Neural cell (in vitro differentiated cells): ENCODE data around the gene WDR74. TPM values are rescaled to one million over a fixed set of nuclear protein-coding genes. Genes with fewer than 3 reads are reported as not detected.

Source experiments
- H2AFZ ChIP-seq: fragments of 200-600, 300-800 bp; sonication (generic), shearing (Covaris generic); 2 replicates; pipeline ENCODE4 v1.6.0; 2014; ENCODE audit warnings: low read depth, mild to moderate bottlenecking, antibody characterized with exemption, low read length, moderate library complexity
- H3F3A ChIP-seq: fragments of 200-600 bp; shearing (Covaris generic); 2 replicates; pipeline ENCODE4 v1.6.1; 2016; ENCODE audit warnings: mild to moderate bottlenecking, moderate library complexity, mixed read lengths, antibody characterized with exemption, low read length; ENCODE audit not compliant: insufficient read depth, poor library complexity, severe bottlenecking
- H3K27ac ChIP-seq: fragments of 200-600, 300-800 bp; sonication (generic), shearing (Covaris generic); 2 replicates; pipeline ENCODE4 v1.5.1; 2014; ENCODE audit warnings: mild to moderate bottlenecking, low read length, moderate library complexity
- H3K27me3 ChIP-seq: fragments of 300-800, 200-600 bp; sonication (generic), shearing (Covaris generic); 2 replicates; pipeline ENCODE4 v1.6.0; 2014; ENCODE audit warnings: mild to moderate bottlenecking, low read depth, low read length, moderate library complexity; ENCODE audit not compliant: insufficient read depth
- H3K36me3 ChIP-seq: fragments of 300-800, 200-600 bp; sonication (generic), shearing (Covaris generic); 2 replicates; pipeline ENCODE4 v1.5.1; 2014; ENCODE audit warnings: mild to moderate bottlenecking, antibody characterized with exemption, low read length, moderate library complexity; ENCODE audit not compliant: insufficient read depth
- H3K4me2 ChIP-seq: fragments of 300-800, 200-600 bp; sonication (generic), shearing (Covaris generic); 2 replicates; pipeline ENCODE4 v1.6.0; 2014; ENCODE audit warnings: mild to moderate bottlenecking, low read length
- H3K4me3 ChIP-seq: fragments of 300-800, 200-600 bp; sonication (generic), shearing (Covaris generic); 2 replicates; pipeline ENCODE4 v1.5.1; 2014; ENCODE audit warnings: mild to moderate bottlenecking, low read length, moderate library complexity
- H3K79me2 ChIP-seq: fragments of 200-600 bp; shearing (Covaris generic); replicated peaks from 2 replicates; pipeline ENCODE4 v1.6.0; 2014; ENCODE audit warnings: mild to moderate bottlenecking, low read length, moderate library complexity; ENCODE audit not compliant: insufficient read depth
- H3K9ac ChIP-seq: fragments of 300-800, 200-600 bp; sonication (generic), shearing (Covaris generic); 2 replicates; pipeline ENCODE4 v1.6.1; 2016; ENCODE audit warnings: mild to moderate bottlenecking, low read length, mixed read lengths
- H3K9me2 ChIP-seq: fragments of 200-600 bp; shearing (Covaris generic); 2 replicates; pipeline ENCODE4 v1.6.1; 2016; ENCODE audit warnings: mild to moderate bottlenecking, low read length, mixed read lengths; ENCODE audit not compliant: insufficient read depth
- H3K9me3 ChIP-seq: fragments of 200-600, 300-800 bp; sonication (generic), shearing (Covaris generic); 2 replicates; pipeline ENCODE4 v1.6.1; 2016; ENCODE audit warnings: mild to moderate bottlenecking, mixed run types, low read length, moderate library complexity, mixed read lengths
- H4K20me1 ChIP-seq: fragments of 200-600 bp; shearing (Covaris generic); 2 replicates; pipeline ENCODE4 v1.6.1; 2016; ENCODE audit warnings: mild to moderate bottlenecking, mixed run types; ENCODE audit not compliant: insufficient read depth
- EP300 ChIP-seq: fragments of 450-650 bp; conservative IDR thresholded peaks from 2 replicates; pipeline ENCODE4 v1.6.1; 2014; ENCODE audit warnings: antibody characterized with exemption, mild to moderate bottlenecking, moderate library complexity; ENCODE audit not compliant: poor library complexity, severe bottlenecking
- EZH2 ChIP-seq: fragments of 200-600, 300-800 bp; shearing (Covaris generic), sonication (generic); IDR thresholded peaks from 2 replicates; pipeline ENCODE4 v1.6.1; 2014; ENCODE audit warnings: antibody characterized with exemption, low read length, borderline replicate concordance, mild to moderate bottlenecking; ENCODE audit not compliant: insufficient read depth, poor library complexity, severe bottlenecking
- MXI1 ChIP-seq: fragments of 450-650 bp; conservative IDR thresholded peaks from 2 replicates; pipeline ENCODE4 v1.6.1; 2014; ENCODE audit warnings: antibody characterized with exemption, mild to moderate bottlenecking; ENCODE audit not compliant: poor library complexity, severe bottlenecking
- POLR2AphosphoS5 ChIP-seq: IDR thresholded peaks from 2 replicates; pipeline ENCODE4 v1.6.1; 2012
- RAD21 ChIP-seq: fragments of 450-650 bp; conservative IDR thresholded peaks from 2 replicates; pipeline ENCODE4 v1.6.1; 2014; ENCODE audit warnings: antibody characterized with exemption, mild to moderate bottlenecking, moderate library complexity
- SMC3 ChIP-seq: fragments of 450-650 bp; conservative IDR thresholded peaks from 2 replicates; pipeline ENCODE4 v1.6.1; 2014; ENCODE audit warnings: antibody characterized with exemption, mild to moderate bottlenecking, moderate library complexity; ENCODE audit not compliant: poor library complexity
- TAF1 ChIP-seq: IDR thresholded peaks from 2 replicates; pipeline ENCODE4 v1.6.1; 2012; ENCODE audit warnings: low read depth
- polyA plus RNA-seq: library from polyadenylated mRNA; depleted of rRNA; stranded (reverse); fragments of >200 nt; gene quantifications from 2 replicates; pipeline ENCODE4 v1.2.3, GENCODE V29; 2014
- TF ChIP-seq, protein P1 (sequence below): fragments of 450-650 bp; IDR thresholded peaks from 2 replicates; pipeline ENCODE4 v1.5.1; 2014; ENCODE audit warnings: antibody characterized with exemption, mild to moderate bottlenecking, moderate library complexity; ENCODE audit not compliant: poor library complexity, severe bottlenecking
- TF ChIP-seq, protein P2 (sequence below): IDR thresholded peaks from 2 replicates; pipeline ENCODE4 v1.6.1; 2012; ENCODE audit warnings: borderline replicate concordance

WDR74 gene
- polyA plus RNA-seq, 1 donor from 2014 or later = 50.4 TPM

DNA sequence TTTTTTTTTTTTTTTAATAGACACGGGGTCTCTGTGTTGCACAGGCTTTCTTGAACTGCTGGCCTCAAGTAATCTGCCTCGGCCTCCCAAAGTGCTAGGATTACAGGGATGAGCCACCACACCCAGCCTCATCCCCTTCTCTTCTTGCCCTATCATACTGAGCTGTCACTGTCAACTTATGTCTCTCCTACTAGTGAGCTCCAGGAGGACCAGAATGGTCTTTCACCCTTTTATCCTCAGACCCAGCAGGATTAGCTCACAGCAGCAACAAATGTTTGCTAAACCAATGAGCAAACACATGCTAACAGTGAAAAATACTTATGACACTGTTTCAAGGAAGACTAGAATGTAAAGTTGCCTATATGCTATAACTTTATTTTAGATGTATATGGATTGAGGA, 27.7 kb downstream of the WDR74 start:
- Histone ChIP-seq H3K79me2 (no peaks in the 10 kb centered on the region), H3K4me3 (no peak overlapping the region), H3K4me2 (no peak overlapping the region), H4K20me1 (no peaks in the 10 kb centered on the region), H3K9me3 (no peaks in the 10 kb centered on the region), H2AFZ (no peak overlapping the region), H3K27me3 (no peaks in the 10 kb centered on the region), H3K9ac (no peak overlapping the region), H3K9me2 (no peaks in the 10 kb centered on the region), H3K36me3 (no peaks in the 10 kb centered on the region), H3F3A (no peaks in the 10 kb centered on the region), H3K27ac (no peak overlapping the region)
- TF ChIP-seq RAD21 (no peak), EP300 (no peak), SMC3 (no peak), POLR2AphosphoS5 (no peak), TAF1 (no peak)
- TF ChIP-seq, protein P1, sequence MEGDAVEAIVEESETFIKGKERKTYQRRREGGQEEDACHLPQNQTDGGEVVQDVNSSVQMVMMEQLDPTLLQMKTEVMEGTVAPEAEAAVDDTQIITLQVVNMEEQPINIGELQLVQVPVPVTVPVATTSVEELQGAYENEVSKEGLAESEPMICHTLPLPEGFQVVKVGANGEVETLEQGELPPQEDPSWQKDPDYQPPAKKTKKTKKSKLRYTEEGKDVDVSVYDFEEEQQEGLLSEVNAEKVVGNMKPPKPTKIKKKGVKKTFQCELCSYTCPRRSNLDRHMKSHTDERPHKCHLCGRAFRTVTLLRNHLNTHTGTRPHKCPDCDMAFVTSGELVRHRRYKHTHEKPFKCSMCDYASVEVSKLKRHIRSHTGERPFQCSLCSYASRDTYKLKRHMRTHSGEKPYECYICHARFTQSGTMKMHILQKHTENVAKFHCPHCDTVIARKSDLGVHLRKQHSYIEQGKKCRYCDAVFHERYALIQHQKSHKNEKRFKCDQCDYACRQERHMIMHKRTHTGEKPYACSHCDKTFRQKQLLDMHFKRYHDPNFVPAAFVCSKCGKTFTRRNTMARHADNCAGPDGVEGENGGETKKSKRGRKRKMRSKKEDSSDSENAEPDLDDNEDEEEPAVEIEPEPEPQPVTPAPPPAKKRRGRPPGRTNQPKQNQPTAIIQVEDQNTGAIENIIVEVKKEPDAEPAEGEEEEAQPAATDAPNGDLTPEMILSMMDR = no peak
- TF ChIP-seq, protein P2, sequence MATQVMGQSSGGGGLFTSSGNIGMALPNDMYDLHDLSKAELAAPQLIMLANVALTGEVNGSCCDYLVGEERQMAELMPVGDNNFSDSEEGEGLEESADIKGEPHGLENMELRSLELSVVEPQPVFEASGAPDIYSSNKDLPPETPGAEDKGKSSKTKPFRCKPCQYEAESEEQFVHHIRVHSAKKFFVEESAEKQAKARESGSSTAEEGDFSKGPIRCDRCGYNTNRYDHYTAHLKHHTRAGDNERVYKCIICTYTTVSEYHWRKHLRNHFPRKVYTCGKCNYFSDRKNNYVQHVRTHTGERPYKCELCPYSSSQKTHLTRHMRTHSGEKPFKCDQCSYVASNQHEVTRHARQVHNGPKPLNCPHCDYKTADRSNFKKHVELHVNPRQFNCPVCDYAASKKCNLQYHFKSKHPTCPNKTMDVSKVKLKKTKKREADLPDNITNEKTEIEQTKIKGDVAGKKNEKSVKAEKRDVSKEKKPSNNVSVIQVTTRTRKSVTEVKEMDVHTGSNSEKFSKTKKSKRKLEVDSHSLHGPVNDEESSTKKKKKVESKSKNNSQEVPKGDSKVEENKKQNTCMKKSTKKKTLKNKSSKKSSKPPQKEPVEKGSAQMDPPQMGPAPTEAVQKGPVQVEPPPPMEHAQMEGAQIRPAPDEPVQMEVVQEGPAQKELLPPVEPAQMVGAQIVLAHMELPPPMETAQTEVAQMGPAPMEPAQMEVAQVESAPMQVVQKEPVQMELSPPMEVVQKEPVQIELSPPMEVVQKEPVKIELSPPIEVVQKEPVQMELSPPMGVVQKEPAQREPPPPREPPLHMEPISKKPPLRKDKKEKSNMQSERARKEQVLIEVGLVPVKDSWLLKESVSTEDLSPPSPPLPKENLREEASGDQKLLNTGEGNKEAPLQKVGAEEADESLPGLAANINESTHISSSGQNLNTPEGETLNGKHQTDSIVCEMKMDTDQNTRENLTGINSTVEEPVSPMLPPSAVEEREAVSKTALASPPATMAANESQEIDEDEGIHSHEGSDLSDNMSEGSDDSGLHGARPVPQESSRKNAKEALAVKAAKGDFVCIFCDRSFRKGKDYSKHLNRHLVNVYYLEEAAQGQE = no peak

DNA sequence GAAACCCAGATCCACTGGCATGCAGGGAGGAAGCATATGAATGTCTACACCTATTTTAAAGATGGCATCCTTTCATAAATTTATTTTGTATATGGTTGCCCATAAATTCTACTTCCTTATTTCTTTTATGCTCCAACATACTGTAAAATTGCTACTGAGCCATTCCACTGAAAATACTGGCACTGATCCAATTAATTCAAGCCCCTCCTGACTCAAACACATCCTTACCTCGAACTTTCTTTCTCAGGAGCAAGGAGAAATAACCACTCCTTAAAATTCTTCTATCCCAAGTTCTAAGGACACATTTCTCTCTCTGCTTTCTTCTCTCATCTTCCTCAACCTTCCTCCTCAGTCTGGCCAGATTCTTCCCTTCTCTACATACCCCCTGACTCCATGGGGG, 28.6 kb downstream of the WDR74 start:
- no peaks in the 10 kb centered on the region for H3K79me2 ChIP-seq
- no peak overlapping the region for H3K4me2 ChIP-seq
- no peaks in the 10 kb centered on the region for H3K36me3 ChIP-seq
- no peak overlapping the region for H3K4me3 ChIP-seq
- H3K9me2 ChIP-seq = no peaks in the 10 kb centered on the region
- H4K20me1 ChIP-seq = no peaks in the 10 kb centered on the region
- no peak overlapping the region for H3K9ac ChIP-seq
- no peaks in the 10 kb centered on the region for H3K27me3 ChIP-seq
- no peaks in the 10 kb centered on the region for H3F3A ChIP-seq
- no peaks in the 10 kb centered on the region for H3K9me3 ChIP-seq
- no peak overlapping the region for H2AFZ ChIP-seq
- TF ChIP-seq POLR2AphosphoS5 (no peak), TAF1 (no peak), EZH2 (no peak), MXI1 (no peak), RAD21 (no peak), EP300 (no peak), SMC3 (no peak)
- TF ChIP-seq, protein P1 = no peak
- TF ChIP-seq, protein P2 = no peak
- H3K27ac ChIP-seq = no peak overlapping the region
